Measurements from ENCODE around the gene TRA2A. TPM values are rescaled to one million over a fixed set of nuclear protein-coding genes. Genes with fewer than 3 reads are reported as not detected.

Gene TRA2A
- total and polyA plus RNA-seq, 9 of the 15 experiments (the other 6 are each of a cell fraction or from before 2014, with no cell fraction given): 22.7 to 210 (median 73.9) TPM

GRCh38 chr7:23470330-23471105 lies 61.3 kb downstream of the TRA2A start, which contains the start of gene IGF2BP3 (continued):
- TF ChIP-seq, protein P1, sequence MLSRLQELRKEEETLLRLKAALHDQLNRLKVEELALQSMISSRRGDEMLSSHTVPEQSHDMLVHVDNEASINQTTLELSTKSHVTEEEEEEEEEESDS (CRISPR knock-in tag; IDR thresholded peaks at IDR 0.05): no peak
- TF ChIP-seq, protein P2, sequence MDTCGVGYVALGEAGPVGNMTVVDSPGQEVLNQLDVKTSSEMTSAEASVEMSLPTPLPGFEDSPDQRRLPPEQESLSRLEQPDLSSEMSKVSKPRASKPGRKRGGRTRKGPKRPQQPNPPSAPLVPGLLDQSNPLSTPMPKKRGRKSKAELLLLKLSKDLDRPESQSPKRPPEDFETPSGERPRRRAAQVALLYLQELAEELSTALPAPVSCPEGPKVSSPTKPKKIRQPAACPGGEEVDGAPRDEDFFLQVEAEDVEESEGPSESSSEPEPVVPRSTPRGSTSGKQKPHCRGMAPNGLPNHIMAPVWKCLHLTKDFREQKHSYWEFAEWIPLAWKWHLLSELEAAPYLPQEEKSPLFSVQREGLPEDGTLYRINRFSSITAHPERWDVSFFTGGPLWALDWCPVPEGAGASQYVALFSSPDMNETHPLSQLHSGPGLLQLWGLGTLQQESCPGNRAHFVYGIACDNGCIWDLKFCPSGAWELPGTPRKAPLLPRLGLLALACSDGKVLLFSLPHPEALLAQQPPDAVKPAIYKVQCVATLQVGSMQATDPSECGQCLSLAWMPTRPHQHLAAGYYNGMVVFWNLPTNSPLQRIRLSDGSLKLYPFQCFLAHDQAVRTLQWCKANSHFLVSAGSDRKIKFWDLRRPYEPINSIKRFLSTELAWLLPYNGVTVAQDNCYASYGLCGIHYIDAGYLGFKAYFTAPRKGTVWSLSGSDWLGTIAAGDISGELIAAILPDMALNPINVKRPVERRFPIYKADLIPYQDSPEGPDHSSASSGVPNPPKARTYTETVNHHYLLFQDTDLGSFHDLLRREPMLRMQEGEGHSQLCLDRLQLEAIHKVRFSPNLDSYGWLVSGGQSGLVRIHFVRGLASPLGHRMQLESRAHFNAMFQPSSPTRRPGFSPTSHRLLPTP (IDR thresholded peaks at IDR 0.05; ENCODE audit: borderline replicate concordance, extremely low read depth, insufficient read length): no peak
- TF ChIP-seq HINFP (tag; conservative IDR thresholded peaks at IDR 0.05; ENCODE audit: low read depth) (peak; percentile 40; the same call in 1 of the 2 replicates), TGIF2 (CRISPR knock-in tag; IDR thresholded peaks at IDR 0.05) (no peak), YBX1 (IDR thresholded peaks at IDR 0.05) (no peak), TRIM25 (IDR thresholded peaks at IDR 0.05; ENCODE audit: borderline replicate concordance) (0 out of 2 replicates have a peak, but pooled peaks have one; percentile 35), FOXJ3 (CRISPR knock-in tag; IDR thresholded peaks at IDR 0.05) (no peak), MYBL2 (IDR thresholded peaks at IDR 0.05; ENCODE audit: low read depth) (peak; percentile 89), MYBL2 (CRISPR knock-in tag; IDR thresholded peaks at IDR 0.05; ENCODE audit: borderline replicate concordance) (no peak), ETS2 (tag; IDR thresholded peaks at IDR 0.05; ENCODE audit: borderline replicate concordance, poor library complexity, severe bottlenecking) (no peak), PHB2 (IDR thresholded peaks at IDR 0.05; ENCODE audit: low read depth) (no peak), ZNF445 (CRISPR knock-in tag; IDR thresholded peaks at IDR 0.05; ENCODE audit: low read depth) (no peak), MED1 (CRISPR knock-in tag; IDR thresholded peaks at IDR 0.05; ENCODE audit: borderline replicate concordance) (no peak), GATA2 (CRISPR knock-in tag; IDR thresholded peaks at IDR 0.05) (no peak)
- TF ChIP-seq, protein P3, sequence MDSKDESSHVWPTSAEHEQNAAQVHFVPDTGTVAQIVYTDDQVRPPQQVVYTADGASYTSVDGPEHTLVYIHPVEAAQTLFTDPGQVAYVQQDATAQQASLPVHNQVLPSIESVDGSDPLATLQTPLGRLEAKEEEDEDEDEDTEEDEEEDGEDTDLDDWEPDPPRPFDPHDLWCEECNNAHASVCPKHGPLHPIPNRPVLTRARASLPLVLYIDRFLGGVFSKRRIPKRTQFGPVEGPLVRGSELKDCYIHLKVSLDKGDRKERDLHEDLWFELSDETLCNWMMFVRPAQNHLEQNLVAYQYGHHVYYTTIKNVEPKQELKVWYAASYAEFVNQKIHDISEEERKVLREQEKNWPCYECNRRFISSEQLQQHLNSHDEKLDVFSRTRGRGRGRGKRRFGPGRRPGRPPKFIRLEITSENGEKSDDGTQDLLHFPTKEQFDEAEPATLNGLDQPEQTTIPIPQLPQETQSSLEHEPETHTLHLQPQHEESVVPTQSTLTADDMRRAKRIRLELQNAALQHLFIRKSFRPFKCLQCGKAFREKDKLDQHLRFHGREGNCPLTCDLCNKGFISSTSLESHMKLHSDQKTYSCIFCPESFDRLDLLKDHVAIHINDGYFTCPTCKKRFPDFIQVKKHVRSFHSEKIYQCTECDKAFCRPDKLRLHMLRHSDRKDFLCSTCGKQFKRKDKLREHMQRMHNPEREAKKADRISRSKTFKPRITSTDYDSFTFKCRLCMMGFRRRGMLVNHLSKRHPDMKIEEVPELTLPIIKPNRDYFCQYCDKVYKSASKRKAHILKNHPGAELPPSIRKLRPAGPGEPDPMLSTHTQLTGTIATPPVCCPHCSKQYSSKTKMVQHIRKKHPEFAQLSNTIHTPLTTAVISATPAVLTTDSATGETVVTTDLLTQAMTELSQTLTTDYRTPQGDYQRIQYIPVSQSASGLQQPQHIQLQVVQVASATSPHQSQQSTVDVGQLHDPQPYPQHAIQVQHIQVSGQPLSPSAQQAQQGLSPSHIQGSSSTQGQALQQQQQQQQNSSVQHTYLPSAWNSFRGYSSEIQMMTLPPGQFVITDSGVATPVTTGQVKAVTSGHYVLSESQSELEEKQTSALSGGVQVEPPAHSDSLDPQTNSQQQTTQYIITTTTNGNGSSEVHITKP (IDR thresholded peaks at IDR 0.05; ENCODE audit: partially characterized antibody): peak; percentile 62

Measured in K562 (cell line).